DND-41 (cell line): Measurements from ENCODE around the gene OBSCN.

Experiments
- CTCF ChIP-seq: IDR thresholded peaks from 2 replicates; pipeline ENCODE4 v1.5.1; 2012; ENCODE audit warnings: borderline replicate concordance, low read length, moderate library complexity, mild to moderate bottlenecking; ENCODE audit not compliant: poor library complexity, severe bottlenecking; ENCODE audit errors: extremely low read depth
- EZH2 ChIP-seq: IDR thresholded peaks from 3 replicates; pipeline ENCODE4 v1.6.1; 2012; ENCODE audit warnings: borderline replicate concordance, low read depth, mild to moderate bottlenecking, moderate library complexity, low read length, inconsistent platforms; ENCODE audit not compliant: severe bottlenecking

DNA sequence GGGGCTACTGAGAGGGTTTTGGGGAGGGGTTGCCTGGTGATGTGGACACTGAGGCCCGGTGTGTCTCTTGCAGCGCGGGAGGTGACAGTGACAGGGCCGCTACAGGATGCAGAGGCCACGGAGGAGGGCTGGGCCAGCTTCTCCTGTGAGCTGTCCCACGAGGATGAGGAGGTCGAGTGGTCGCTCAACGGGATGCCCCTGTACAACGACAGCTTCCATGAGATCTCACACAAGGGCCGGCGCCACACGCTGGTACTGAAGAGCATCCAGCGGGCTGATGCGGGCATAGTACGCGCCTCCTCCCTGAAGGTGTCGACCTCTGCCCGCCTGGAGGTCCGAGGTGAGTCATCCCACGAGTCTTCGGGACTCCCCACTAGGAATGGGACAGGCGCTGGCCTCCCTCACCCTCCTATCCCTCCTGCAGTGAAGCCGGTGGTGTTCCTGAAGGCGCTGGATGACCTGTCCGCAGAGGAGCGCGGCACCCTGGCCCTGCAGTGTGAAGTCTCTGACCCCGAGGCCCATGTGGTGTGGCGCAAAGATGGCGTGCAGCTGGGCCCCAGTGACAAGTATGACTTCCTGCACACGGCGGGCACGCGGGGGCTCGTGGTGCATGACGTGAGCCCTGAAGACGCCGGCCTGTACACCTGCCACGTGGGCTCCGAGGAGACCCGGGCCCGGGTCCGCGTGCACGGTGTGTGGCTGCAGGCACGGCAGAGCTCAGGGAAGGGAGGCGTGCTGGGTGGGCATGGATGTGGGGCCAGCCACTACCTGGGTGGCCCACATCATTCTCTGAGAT lies 72.5 kb downstream of the OBSCN start:
- TF ChIP-seq CTCF (no peak), EZH2 (no peak)
